Calu3 (cell line): ENCODE results near the gene PAK4. TPM values are rescaled to one million over a fixed set of nuclear protein-coding genes. Genes with fewer than 3 reads are reported as not detected.
"Not testable (repeated sequence)": the region's sequence is repeated elsewhere in the genome, so short reads cannot be mapped to it uniquely, and the experiment has no call there.

ENCODE experiments used
- BruUV-seq: library from RNA; stranded (reverse); fragments of 400-500 nt; replicated peaks from 2 replicates; lab custom pipeline; 2021; lab: Mats Ljungman, UMichigan
- CTCF ChIA-PET: fragments of 300-600 bp; sonication (Branson Sonifier 250); formaldehyde crosslinking; loops from one replicate; lab custom pipeline; 2022; ENCODE audit warnings: antibody characterized with exemption; lab: Charles Lee
- DNase-seq: peaks from one replicate; pipeline ENCODE4 v3.0.0; 2022
- H3K27ac Mint-ChIP-seq: one replicate; pipeline ENCODE4 v1.8.0; 2022; ENCODE audit warnings: mixed read lengths; ENCODE audit not compliant: unreplicated experiment
- H3K27me3 Mint-ChIP-seq: one replicate; pipeline ENCODE4 v1.8.0; 2022; ENCODE audit warnings: mixed read lengths; ENCODE audit not compliant: unreplicated experiment
- H3K36me3 Mint-ChIP-seq: one replicate; pipeline ENCODE4 v1.8.0; 2022; ENCODE audit warnings: mild to moderate bottlenecking, moderate library complexity, mixed read lengths; ENCODE audit not compliant: insufficient read depth, unreplicated experiment
- H3K4me1 Mint-ChIP-seq: one replicate; pipeline ENCODE4 v1.8.0; 2022; ENCODE audit warnings: mild to moderate bottlenecking, low read depth, mixed read lengths; ENCODE audit not compliant: unreplicated experiment
- H3K4me3 Mint-ChIP-seq: one replicate; pipeline ENCODE4 v1.8.0; 2022; ENCODE audit warnings: mild to moderate bottlenecking, low read depth, moderate library complexity, mixed read lengths; ENCODE audit not compliant: unreplicated experiment
- H3K9me3 Mint-ChIP-seq: one replicate; pipeline ENCODE4 v1.8.0; 2022; ENCODE audit warnings: low read depth, mixed read lengths; ENCODE audit not compliant: unreplicated experiment
- intact Hi-C: fragments of 100-400 bp; cut with micrococcal nuclease; formaldehyde crosslinking; loops from one replicate; pipeline ENCODE4 v1.10.0; 2022; ENCODE audit not compliant: unreplicated experiment
- total RNA-seq: library from RNA; stranded (reverse); gene quantifications from 2 replicates; pipeline ENCODE4 v1.2.3, GENCODE V29; 2022
- TF ChIP-seq, protein P1 (sequence below): fragments of 200-600 bp; IDR thresholded peaks from one replicate; pipeline ENCODE4 v1.8.0; 2022; ENCODE audit warnings: antibody characterized with exemption; ENCODE audit not compliant: unreplicated experiment

The PAK4 gene
- total RNA-seq, 1 experiment from 2014 or later = 75.7 TPM

DNA sequence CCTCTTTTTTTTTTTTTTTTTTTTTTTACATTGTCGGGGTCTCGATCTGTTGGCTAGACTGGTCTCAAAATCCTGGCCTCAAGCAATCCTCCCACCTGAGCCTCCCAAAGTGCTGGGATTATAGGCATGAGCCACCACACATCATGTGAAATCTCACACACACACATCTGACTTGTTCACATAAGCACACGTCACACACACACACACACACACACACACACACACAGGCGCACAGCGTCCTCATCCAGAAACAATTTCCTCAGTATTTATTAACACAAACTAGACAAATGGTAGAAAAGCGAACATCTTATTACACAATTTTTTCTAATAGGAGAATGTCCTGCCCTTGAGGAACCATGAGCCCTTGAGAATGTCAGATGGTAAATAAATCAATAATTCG lies 83.6 kb downstream of the PAK4 start:
- CTCF ChIA-PET = interaction anchor here (0.7 kb wide), 1 partner anchor 260 kb away, joined by 16 read pairs; no protein-coding TSS in a partner anchor
- peaks cover 22% of the 10 kb centered on the region for H3K27me3 Mint-ChIP-seq
- H3K27ac Mint-ChIP-seq = no peak overlapping the region
- no peak overlapping the region for H3K4me3 Mint-ChIP-seq
- DNase-seq = no peak
- H3K9me3 Mint-ChIP-seq = no peaks in the 10 kb centered on the region
- BruUV-seq = no TSS peak
- no peaks in the 10 kb centered on the region for H3K4me1 Mint-ChIP-seq
- TF ChIP-seq, protein P1, sequence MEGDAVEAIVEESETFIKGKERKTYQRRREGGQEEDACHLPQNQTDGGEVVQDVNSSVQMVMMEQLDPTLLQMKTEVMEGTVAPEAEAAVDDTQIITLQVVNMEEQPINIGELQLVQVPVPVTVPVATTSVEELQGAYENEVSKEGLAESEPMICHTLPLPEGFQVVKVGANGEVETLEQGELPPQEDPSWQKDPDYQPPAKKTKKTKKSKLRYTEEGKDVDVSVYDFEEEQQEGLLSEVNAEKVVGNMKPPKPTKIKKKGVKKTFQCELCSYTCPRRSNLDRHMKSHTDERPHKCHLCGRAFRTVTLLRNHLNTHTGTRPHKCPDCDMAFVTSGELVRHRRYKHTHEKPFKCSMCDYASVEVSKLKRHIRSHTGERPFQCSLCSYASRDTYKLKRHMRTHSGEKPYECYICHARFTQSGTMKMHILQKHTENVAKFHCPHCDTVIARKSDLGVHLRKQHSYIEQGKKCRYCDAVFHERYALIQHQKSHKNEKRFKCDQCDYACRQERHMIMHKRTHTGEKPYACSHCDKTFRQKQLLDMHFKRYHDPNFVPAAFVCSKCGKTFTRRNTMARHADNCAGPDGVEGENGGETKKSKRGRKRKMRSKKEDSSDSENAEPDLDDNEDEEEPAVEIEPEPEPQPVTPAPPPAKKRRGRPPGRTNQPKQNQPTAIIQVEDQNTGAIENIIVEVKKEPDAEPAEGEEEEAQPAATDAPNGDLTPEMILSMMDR = no peak
- intact Hi-C loops = no loop called here
- H3K36me3 Mint-ChIP-seq = no peaks in the 10 kb centered on the region

DNA sequence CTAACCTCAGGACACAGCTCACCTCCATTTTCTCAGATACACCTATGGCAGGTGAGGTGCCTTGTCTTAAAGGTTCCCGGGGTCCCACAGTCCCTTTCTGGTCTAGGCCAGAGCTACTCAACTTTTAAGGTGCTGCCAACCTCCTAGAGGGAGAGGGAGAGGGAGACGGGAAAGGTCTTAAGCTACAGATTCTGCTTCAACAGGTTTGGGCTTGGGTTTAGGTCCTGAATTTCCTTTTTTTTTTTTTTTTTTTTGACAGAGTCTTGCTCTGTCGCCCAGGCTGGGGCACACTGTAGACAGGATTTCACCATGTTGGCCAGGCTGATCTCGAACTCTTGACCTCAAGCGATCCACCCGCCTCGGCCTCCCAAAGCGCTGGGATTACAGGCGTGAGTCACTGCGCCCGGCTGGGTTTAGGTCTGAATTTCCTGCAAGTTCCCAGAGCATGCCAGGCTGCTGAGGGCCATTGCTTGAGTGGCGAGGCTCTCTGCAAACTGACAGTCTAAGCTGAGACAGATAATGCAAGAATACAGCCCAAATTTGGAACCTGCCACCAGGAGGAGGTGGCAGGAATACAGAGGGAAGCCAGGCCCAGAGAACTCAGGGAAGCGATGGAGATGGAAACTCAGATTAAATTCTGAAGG lies 86.3 kb downstream of the PAK4 start:
- H3K4me3 Mint-ChIP-seq = no peak overlapping the region
- DNase-seq = no peak
- H3K27ac Mint-ChIP-seq = no peak overlapping the region

DNA sequence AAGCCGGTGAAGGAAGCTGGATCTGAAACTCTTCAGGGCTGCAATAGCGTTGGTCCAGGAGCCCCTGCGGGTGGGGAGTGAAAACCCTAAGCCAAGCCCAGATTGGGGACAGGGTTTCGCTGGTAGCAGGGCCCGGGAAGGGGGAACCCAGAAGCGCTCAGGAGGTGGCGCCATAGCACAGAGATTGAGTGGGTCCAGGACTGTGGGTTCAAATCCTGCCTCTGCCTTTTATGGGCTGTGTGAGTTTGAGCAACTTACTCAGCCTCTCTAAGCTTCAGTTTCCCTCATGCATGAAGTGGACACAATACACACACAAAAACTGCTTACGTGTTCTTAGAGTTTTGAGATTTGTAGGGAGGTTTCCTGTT lies 86.8 kb downstream of the PAK4 start:
- no TSS peak for BruUV-seq
- peak; percentile 64 for DNase-seq
- H3K27ac Mint-ChIP-seq = no peak overlapping the region
- H3K27me3 Mint-ChIP-seq = peaks cover 45% of the 10 kb centered on the region
- H3K4me1 Mint-ChIP-seq = no peaks in the 10 kb centered on the region
- no peaks in the 10 kb centered on the region for H3K36me3 Mint-ChIP-seq
- TF ChIP-seq, protein P1 = peak; percentile 44
- H3K4me3 Mint-ChIP-seq = no peak overlapping the region
- intact Hi-C loops = loop anchor here (2.0 to 10.0 kb wide), 2 partner anchors 52 to 114 kb away; partner anchors contain the start of gene IFNL2
- H3K9me3 Mint-ChIP-seq = peaks cover 4% of the 10 kb centered on the region
- CTCF ChIA-PET = interaction anchor here (0.6 to 1.3 kb wide), 3 partner anchors 9 to 97 kb away, joined by 5 to 6 read pairs (median 5); no protein-coding TSS in a partner anchor

More for the DNA sequence above, 86.3 kb downstream of the PAK4 start:
- Mint-ChIP-seq H3K27me3 (peaks cover 40% of the 10 kb centered on the region), H3K4me1 (no peaks in the 10 kb centered on the region), H3K9me3 (no peaks in the 10 kb centered on the region), H3K36me3 (no peaks in the 10 kb centered on the region)
- CTCF ChIA-PET = interaction anchor here (0.6 to 1.3 kb wide), 5 partner anchors 9 to 117 kb away, joined by 3 to 6 read pairs (median 5); no protein-coding TSS in a partner anchor
- BruUV-seq = no TSS peak
- intact Hi-C loops = loop anchor here (2.0 to 10.0 kb wide), 2 partner anchors 53 to 115 kb away; partner anchors contain the start of gene IFNL2
- TF ChIP-seq, protein P1 = no peak

DNA sequence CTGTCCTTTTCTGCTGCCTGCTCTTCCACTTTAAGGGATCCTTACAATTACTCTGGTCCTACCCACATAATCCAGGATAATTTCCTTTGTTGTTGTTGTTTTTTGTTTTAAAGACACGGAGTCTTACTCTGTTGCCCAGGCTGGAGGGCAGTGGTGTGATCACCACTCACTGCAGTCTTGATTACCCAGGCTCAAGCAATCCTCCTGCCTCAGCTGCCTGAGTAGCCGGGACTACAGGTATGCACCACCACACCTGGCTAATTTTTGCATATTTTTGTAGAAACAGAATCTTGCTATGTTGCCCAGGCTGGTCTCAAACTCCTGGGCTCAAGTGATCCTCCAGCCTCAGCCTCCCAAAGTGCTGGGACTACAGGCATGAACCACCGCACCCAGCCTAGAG lies 89.7 kb downstream of the PAK4 start:
- intact Hi-C loops = loop anchor here (10.0 kb wide), 1 partner anchor 49 kb away; the partner anchor contains the start of gene IFNL2
- not testable (repeated sequence) for BruUV-seq, H3K4me3 Mint-ChIP-seq

More for the DNA sequence above, 89.7 kb downstream of the PAK4 start:
- DNase-seq, H3K36me3 Mint-ChIP-seq, H3K4me1 Mint-ChIP-seq, H3K27ac Mint-ChIP-seq, H3K9me3 Mint-ChIP-seq, CTCF ChIA-PET: not testable (repeated sequence)
- H3K27me3 Mint-ChIP-seq = peaks cover 43% of the 10 kb centered on the region
